Sigmoid colon (tissue), 7 donors: Measurements from ENCODE around the gene UBL4B. TPM values are rescaled to one million over a fixed set of nuclear protein-coding genes. Genes with fewer than 3 reads are reported as not detected.

Experiments
- DNase-seq: peaks from one replicate; pipeline ENCODE4 v3.0.0-alpha.2; 2019
- H3K27ac ChIP-seq, 4 donors: fragments of 200-600 bp; sonication (generic); one replicate each; pipeline ENCODE4 v1.5.1; 2016 to 2019; ENCODE audit warnings: mild to moderate bottlenecking in 1 of 4
- H3K27me3 ChIP-seq, 3 donors: fragments of 200-600 bp; sonication (generic); one replicate each; pipeline ENCODE4 v1.5.1; 2019; ENCODE audit warnings: mild to moderate bottlenecking in 1 of 3
- H3K36me3 ChIP-seq, 4 donors: fragments of 200-600 bp; sonication (generic); one replicate each; pipeline ENCODE4 v1.5.1; 2016 to 2019
- H3K4me1 ChIP-seq, 4 donors: fragments of 200-600 bp; sonication (generic); one replicate each; pipeline ENCODE4 v1.5.1; 2017 to 2019
- H3K4me3 ChIP-seq, 4 donors: fragments of 200-600 bp; sonication (generic); one replicate each; pipeline ENCODE4 v1.5.1; 2017 to 2019; ENCODE audit warnings: mild to moderate bottlenecking in 2 of 4, moderate library complexity in 1 of 4
- H3K9me3 ChIP-seq, 4 donors: fragments of 200-600 bp in 3 of 4; sonication (generic) in 3 of 4; one replicate each; pipeline versions ENCODE4 v1.5.1 to v1.6.1; 2013 to 2019
- EP300 ChIP-seq, 4 donors: sonication (generic); formaldehyde crosslinking; IDR thresholded peaks; one replicate each; pipeline ENCODE4 v1.6.1; 2017; ENCODE audit warnings: antibody characterized with exemption in 4 of 4
- POLR2A ChIP-seq, 2 donors: fragments of 450-650 bp; IDR thresholded peaks; one replicate each; pipeline ENCODE4 v1.6.1; 2016; ENCODE audit warnings: antibody characterized with exemption in 2 of 2, mild to moderate bottlenecking in 2 of 2, moderate library complexity in 2 of 2
- POLR2AphosphoS5 ChIP-seq, 4 donors: sonication (generic); formaldehyde crosslinking; IDR thresholded peaks; one replicate each; pipeline ENCODE4 v1.6.1; 2017; ENCODE audit warnings: antibody characterized with exemption in 4 of 4
- WGBS, 2 donors: extraction: QIAGEN DNeasy Blood & Tissue Kit; methylation state at CpG; one replicate each; pipeline ENCODE4 v1.1.7; 2013; 5-methylcytosine and 5-hydroxymethylcytosine counted together
- intact Hi-C: fragments of 100-400 bp; cut with DNase I; formaldehyde crosslinking; loops from one replicate; pipeline ENCODE4 v1.15.1; 2023
- polyA plus RNA-seq, 3 donors: library from polyadenylated mRNA; stranded (reverse); fragments of 200-250 nt; gene quantifications; one replicate each; pipeline ENCODE4 v1.2.3, GENCODE V29; 2013
- total RNA-seq, 4 donors: library from RNA; depleted of rRNA; stranded (reverse); fragments of >200 nt; gene quantifications; one replicate each; pipeline ENCODE4 v1.1.0, GENCODE V29; 2016
- TF ChIP-seq, protein P1 (sequence below), 4 experiments: fragments of 450-650 bp in 3 of 4; fragments of 200-600 bp in 1 of 4; IDR thresholded peaks; one replicate each; pipeline ENCODE4 v1.5.1; 2016 to 2019; ENCODE audit warnings: antibody characterized with exemption in 4 of 4, mild to moderate bottlenecking in 3 of 4, moderate library complexity in 2 of 4
- donor health status: healthy with polysubstance abuse.
- donor health status: Bipolar disorder and iron deficiency.
- donor health status: healthy.

Gene UBL4B
- total and polyA plus RNA-seq, 7 donors: 0.06 to 0.33 TPM; not detected in 5

DNA sequence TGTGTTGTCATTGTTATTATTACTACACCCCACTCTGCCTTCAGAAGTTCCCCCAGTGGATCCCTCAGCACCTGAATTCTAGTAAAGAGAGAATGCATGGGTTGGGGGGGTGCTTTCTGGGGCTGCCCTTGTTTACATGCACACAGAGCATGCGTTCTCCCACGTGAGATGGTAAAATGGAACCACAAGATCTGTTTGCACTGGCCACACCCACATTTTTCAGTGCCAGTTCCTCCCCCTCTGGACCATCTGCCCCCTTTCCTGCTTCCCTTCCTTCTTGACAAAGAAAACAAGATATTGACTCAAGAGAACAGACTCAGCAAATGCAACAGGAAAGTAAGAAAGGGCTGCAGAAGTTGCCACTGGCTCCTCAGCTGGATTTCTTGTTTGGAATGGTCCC lies 46.9 kb downstream of the UBL4B start:
- no peak for DNase-seq
- Histone ChIP-seq H3K9me3 (peaks cover 0 to 3% (median 0%) of the 10 kb centered on the region in 4 donors), H3K27me3 (peaks cover 0 to 9% (median 0%) of the 10 kb centered on the region in 3 donors), H3K4me1 (no peaks in the 10 kb centered on the region), H3K36me3 (no peaks in the 10 kb centered on the region), H3K4me3 (no peak overlapping the region), H3K27ac (no peak overlapping the region)
- TF ChIP-seq EP300 (IDR thresholded peaks at IDR 0.05) (no peak), POLR2A (IDR thresholded peaks at IDR 0.05) (no peak), POLR2AphosphoS5 (IDR thresholded peaks at IDR 0.05) (no peak)
- TF ChIP-seq, protein P1, sequence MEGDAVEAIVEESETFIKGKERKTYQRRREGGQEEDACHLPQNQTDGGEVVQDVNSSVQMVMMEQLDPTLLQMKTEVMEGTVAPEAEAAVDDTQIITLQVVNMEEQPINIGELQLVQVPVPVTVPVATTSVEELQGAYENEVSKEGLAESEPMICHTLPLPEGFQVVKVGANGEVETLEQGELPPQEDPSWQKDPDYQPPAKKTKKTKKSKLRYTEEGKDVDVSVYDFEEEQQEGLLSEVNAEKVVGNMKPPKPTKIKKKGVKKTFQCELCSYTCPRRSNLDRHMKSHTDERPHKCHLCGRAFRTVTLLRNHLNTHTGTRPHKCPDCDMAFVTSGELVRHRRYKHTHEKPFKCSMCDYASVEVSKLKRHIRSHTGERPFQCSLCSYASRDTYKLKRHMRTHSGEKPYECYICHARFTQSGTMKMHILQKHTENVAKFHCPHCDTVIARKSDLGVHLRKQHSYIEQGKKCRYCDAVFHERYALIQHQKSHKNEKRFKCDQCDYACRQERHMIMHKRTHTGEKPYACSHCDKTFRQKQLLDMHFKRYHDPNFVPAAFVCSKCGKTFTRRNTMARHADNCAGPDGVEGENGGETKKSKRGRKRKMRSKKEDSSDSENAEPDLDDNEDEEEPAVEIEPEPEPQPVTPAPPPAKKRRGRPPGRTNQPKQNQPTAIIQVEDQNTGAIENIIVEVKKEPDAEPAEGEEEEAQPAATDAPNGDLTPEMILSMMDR (IDR thresholded peaks at IDR 0.05): no peak
- 8 to 24% methylated on average over 2 of the region's 2 CpGs for WGBS, 2 donors
- intact Hi-C loops: no loop called here

DNA sequence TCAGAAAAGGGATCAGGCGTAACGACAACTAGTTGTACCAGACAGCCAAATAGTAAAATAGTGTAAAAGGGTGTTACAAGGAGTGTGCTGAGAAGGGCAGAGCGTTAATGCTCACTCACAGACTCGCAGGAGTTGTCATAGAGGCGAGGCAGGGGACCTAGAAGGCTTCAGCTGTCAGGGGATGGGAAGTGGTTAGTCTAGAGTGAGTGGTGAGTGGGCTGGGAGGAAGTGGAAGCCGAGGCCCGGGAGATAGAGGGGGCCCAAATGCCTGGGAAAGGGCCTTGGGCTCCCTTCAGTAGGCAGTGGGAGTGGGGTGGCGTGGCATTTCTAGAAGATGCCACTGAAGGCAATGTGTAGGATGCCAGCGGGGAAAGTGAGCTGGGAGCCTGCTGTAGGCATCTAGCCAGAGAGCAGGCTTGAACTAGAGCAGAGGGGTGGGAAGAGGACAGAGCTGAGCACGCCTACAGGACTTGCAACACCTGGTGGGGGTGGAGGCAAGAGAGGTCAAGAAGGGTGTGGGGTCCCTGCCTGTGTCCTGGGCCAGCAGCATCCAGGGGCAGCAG lies 48.4 kb downstream of the UBL4B start:
- H3K4me1 ChIP-seq: no peaks in the 10 kb centered on the region
- H3K36me3 ChIP-seq: no peaks in the 10 kb centered on the region
- intact Hi-C loops: no loop called here
- no peak for DNase-seq
- H3K4me3 ChIP-seq: no peak overlapping the region
- peaks cover 0 to 3% (median 0%) of the 10 kb centered on the region in 4 donors for H3K9me3 ChIP-seq
- 54 to 67% methylated on average over 10 of the region's 10 CpGs for WGBS, 2 donors
- H3K27ac ChIP-seq: no peak overlapping the region
- H3K27me3 ChIP-seq: no peaks in the 10 kb centered on the region
- no peak for TF ChIP-seq POLR2A (IDR thresholded peaks at IDR 0.05)
- no peak for TF ChIP-seq POLR2AphosphoS5 (IDR thresholded peaks at IDR 0.05)
- TF ChIP-seq, protein P1 (IDR thresholded peaks at IDR 0.05): no peak
- no peak for TF ChIP-seq EP300 (IDR thresholded peaks at IDR 0.05)

DNA sequence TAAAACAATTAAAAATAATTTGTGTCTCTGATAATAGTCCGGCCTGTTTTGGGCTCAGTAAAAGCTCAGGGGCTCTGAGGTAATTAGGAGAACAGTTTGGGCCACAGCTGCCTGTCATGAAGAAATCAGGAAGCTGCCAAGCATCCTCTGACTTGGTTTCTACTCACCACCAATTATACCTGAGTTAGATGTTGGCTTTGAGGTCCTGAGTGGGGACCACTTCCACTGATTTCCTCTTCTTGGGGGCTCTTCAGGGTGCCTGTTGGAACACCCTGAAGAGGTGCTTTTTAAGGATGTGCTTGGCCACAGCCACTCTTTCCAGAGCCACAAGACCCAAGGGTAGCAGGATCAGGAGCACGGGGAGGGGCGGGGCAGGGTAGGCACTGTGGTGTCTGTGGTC lies 48.9 kb downstream of the UBL4B start:
- intact Hi-C loops: no loop called here

DNA sequence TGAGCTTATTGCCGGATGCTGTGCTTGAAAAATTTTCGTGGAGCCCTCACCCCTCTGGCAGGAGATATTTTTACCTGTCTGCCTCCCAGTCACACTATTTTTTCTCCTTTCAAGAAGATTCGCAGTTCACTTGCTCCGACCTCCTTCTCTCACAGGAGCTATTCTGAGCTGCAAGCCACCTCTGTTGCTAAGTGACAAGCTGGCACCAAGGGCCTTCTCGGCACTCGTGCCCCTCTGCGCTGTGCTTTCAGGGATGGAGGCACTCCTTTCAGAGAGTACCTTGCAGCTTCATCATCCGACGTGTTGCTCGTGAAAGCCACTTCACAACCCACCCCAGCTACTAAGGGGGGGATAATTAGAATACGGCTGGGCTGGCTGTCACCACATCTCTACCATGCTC lies 49.6 kb downstream of the UBL4B start:
- Histone ChIP-seq H3K27ac (no peak overlapping the region), H3K36me3 (no peaks in the 10 kb centered on the region), H3K27me3 (no peaks in the 10 kb centered on the region), H3K4me3 (no peak overlapping the region), H3K4me1 (no peaks in the 10 kb centered on the region), H3K9me3 (peaks cover 0 to 3% (median 0%) of the 10 kb centered on the region in 4 donors)
- TF ChIP-seq, protein P1 (IDR thresholded peaks at IDR 0.05): no peak
- TF ChIP-seq POLR2A (IDR thresholded peaks at IDR 0.05) (no peak), POLR2AphosphoS5 (IDR thresholded peaks at IDR 0.05) (no peak), EP300 (IDR thresholded peaks at IDR 0.05) (no peak)
- intact Hi-C loops: no loop called here
- 82 to 90% methylated on average over 11 of the region's 11 CpGs for WGBS, 2 donors
- no peak for DNase-seq

More for the DNA sequence above, 48.9 kb downstream of the UBL4B start:
- H3K9me3 ChIP-seq: peaks cover 0 to 3% (median 0%) of the 10 kb centered on the region in 4 donors
- no peak for DNase-seq
- H3K27me3 ChIP-seq: no peaks in the 10 kb centered on the region
- H3K36me3 ChIP-seq: no peaks in the 10 kb centered on the region
- TF ChIP-seq POLR2AphosphoS5 (IDR thresholded peaks at IDR 0.05) (no peak), EP300 (IDR thresholded peaks at IDR 0.05) (no peak), POLR2A (IDR thresholded peaks at IDR 0.05) (no peak)
- TF ChIP-seq, protein P1 (IDR thresholded peaks at IDR 0.05): no peak
- no peaks in the 10 kb centered on the region for H3K4me1 ChIP-seq
- no peak overlapping the region for H3K27ac ChIP-seq
- no peak overlapping the region for H3K4me3 ChIP-seq
- WGBS, 2 donors: 86 to 89% methylated on average over 3 of the region's 3 CpGs

Other genes starting within 250 kb of the UBL4B start
- 100 to 1,000 TPM in 1 of 4 donors, 10 to 100 TPM in 3; 21.8 to 118 (median 47.5) TPM for gene CSF1, start 201.6 kb upstream of the UBL4B start, total RNA-seq
- gene CSF1, start 201.6 kb upstream of the UBL4B start, polyA plus RNA-seq: 10 to 100 TPM in 1 of 3 donors, 1 to 10 TPM in 2; 3.0 to 15.0 (median 3.7) TPM
- gene AHCYL1, start 127.7 kb upstream of the UBL4B start, total RNA-seq: 10 to 100 TPM; 58.2 to 76.7 (median 73.4) TPM
- gene AHCYL1, start 127.7 kb upstream of the UBL4B start, polyA plus RNA-seq: 10 to 100 TPM; 42.6 to 57.3 (median 49.1) TPM
- 10 to 100 TPM; 32.8 to 47.8 (median 36.1) TPM for gene STRIP1, start 77.8 kb upstream of the UBL4B start, total RNA-seq
- 10 to 100 TPM in 1 of 3 donors, 1 to 10 TPM in 2; 7.9 to 24.8 (median 9.6) TPM for gene STRIP1, start 77.8 kb upstream of the UBL4B start, polyA plus RNA-seq
- not detected for gene ALX3, start 41.8 kb upstream of the UBL4B start, total RNA-seq
- gene ALX3, start 41.8 kb upstream of the UBL4B start, polyA plus RNA-seq: under 1 TPM in 1 of 3 donors, not detected in 2; 0.13 TPM
- gene SLC6A17, start 38.1 kb downstream of the UBL4B start, total RNA-seq: under 1 TPM in 3 of 4 donors, not detected in 1; 0.36 to 0.83 (median 0.41) TPM
- under 1 TPM in 2 of 3 donors, not detected in 1; under 0.01 to 0.20 TPM for gene SLC6A17, start 38.1 kb downstream of the UBL4B start, polyA plus RNA-seq
- gene KCNC4, start 97.9 kb downstream of the UBL4B start, total RNA-seq: 1 to 10 TPM; 1.8 to 6.4 (median 3.2) TPM
- 1 to 10 TPM in 1 of 3 donors, under 1 TPM in 2; 0.60 to 3.6 (median 0.69) TPM for gene KCNC4, start 97.9 kb downstream of the UBL4B start, polyA plus RNA-seq
- 10 to 100 TPM; 23.2 to 32.1 (median 25.5) TPM for gene RBM15, start 226.9 kb downstream of the UBL4B start, total RNA-seq
- gene RBM15, start 226.9 kb downstream of the UBL4B start, polyA plus RNA-seq: 1 to 10 TPM; 1.8 to 8.9 (median 2.5) TPM